PC-3 (cell line): ENCODE data around the gene CFAP20DC.

Source experiments
- EZH2 ChIP-seq: fragments of 300-600 bp; sonication (generic); IDR thresholded peaks from one replicate; pipeline ENCODE4 v1.6.1; 2017; ENCODE audit warnings: antibody characterized with exemption, mild to moderate bottlenecking, low read length; ENCODE audit not compliant: unreplicated experiment
- EZH2phosphoT487 ChIP-seq: fragments of 300-600 bp; sonication (generic); IDR thresholded peaks from 2 replicates; pipeline ENCODE4 v1.6.1; 2018; ENCODE audit warnings: mild to moderate bottlenecking, antibody characterized with exemption, low read length, borderline replicate concordance
- TF ChIP-seq, protein P1 (sequence below): fragments of 300-600 bp; sonication (generic); conservative IDR thresholded peaks from 2 replicates; pipeline ENCODE4 v1.5.1; 2017; ENCODE audit warnings: antibody characterized with exemption, low read depth, mild to moderate bottlenecking, low read length

- TF ChIP-seq, protein P1, sequence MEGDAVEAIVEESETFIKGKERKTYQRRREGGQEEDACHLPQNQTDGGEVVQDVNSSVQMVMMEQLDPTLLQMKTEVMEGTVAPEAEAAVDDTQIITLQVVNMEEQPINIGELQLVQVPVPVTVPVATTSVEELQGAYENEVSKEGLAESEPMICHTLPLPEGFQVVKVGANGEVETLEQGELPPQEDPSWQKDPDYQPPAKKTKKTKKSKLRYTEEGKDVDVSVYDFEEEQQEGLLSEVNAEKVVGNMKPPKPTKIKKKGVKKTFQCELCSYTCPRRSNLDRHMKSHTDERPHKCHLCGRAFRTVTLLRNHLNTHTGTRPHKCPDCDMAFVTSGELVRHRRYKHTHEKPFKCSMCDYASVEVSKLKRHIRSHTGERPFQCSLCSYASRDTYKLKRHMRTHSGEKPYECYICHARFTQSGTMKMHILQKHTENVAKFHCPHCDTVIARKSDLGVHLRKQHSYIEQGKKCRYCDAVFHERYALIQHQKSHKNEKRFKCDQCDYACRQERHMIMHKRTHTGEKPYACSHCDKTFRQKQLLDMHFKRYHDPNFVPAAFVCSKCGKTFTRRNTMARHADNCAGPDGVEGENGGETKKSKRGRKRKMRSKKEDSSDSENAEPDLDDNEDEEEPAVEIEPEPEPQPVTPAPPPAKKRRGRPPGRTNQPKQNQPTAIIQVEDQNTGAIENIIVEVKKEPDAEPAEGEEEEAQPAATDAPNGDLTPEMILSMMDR, result no peak
- TF ChIP-seq EZH2, result no peak
- TF ChIP-seq EZH2phosphoT487, result no peak
Measured at GRCh38 chr3:58989955-58990354, 59.9 kb downstream of the CFAP20DC start.
